BJ (cell line): Measurements from ENCODE around the gene DPYD. TPM values are rescaled to one million over a fixed set of nuclear protein-coding genes. Genes with fewer than 3 reads are reported as not detected.
A peak's percentile ranks its signal among the peaks of the same experiment; 100 is the strongest.

Source experiments
- CTCF ChIA-PET: fragments of 350-600 bp; formaldehyde crosslinking; extraction: SDS; loops from one replicate; lab custom pipeline; 2021; ENCODE audit warnings: antibody characterized with exemption, inconsistent platforms; lab: Yijun Ruan, JAX
- POLR2A ChIA-PET: fragments of 300-600 bp; sonication (Branson Sonifier 250); formaldehyde crosslinking; extraction: SDS; loops from one replicate; lab custom pipeline; 2021; ENCODE audit warnings: antibody characterized with exemption; lab: Charles Lee
- DNase-seq: peaks from one replicate; pipeline ENCODE4 v3.0.0-alpha.2; 2011; ENCODE audit warnings: low read depth
- H3K27me3 ChIP-seq: 2 replicates; pipeline ENCODE4 v1.6.0; 2011; ENCODE audit warnings: low read length; ENCODE audit not compliant: control insufficient read depth, insufficient read depth
- H3K36me3 ChIP-seq: 2 replicates; pipeline ENCODE4 v1.5.1; 2011; ENCODE audit warnings: low read length; ENCODE audit not compliant: control insufficient read depth, insufficient read depth
- H3K4me3 ChIP-seq: 2 replicates; pipeline ENCODE4 v1.5.1; 2011; ENCODE audit warnings: low read depth, mild to moderate bottlenecking, control low read depth, low read length
- polyA plus RNA-seq: library from polyadenylated mRNA; depleted of rRNA; stranded (reverse); fragments of >200 nt; gene quantifications from 2 replicates; pipeline ENCODE4 v1.2.3, GENCODE V29; 2011
- TF ChIP-seq, protein P1 (sequence below): IDR thresholded peaks from 2 replicates; pipeline ENCODE4 v1.5.1; 2011; ENCODE audit warnings: low read depth, mild to moderate bottlenecking, control low read depth, inconsistent platforms, low read length, moderate library complexity; ENCODE audit not compliant: insufficient read depth

Gene DPYD
- polyA plus RNA-seq, 1 experiment: 13.1 TPM

DNA sequence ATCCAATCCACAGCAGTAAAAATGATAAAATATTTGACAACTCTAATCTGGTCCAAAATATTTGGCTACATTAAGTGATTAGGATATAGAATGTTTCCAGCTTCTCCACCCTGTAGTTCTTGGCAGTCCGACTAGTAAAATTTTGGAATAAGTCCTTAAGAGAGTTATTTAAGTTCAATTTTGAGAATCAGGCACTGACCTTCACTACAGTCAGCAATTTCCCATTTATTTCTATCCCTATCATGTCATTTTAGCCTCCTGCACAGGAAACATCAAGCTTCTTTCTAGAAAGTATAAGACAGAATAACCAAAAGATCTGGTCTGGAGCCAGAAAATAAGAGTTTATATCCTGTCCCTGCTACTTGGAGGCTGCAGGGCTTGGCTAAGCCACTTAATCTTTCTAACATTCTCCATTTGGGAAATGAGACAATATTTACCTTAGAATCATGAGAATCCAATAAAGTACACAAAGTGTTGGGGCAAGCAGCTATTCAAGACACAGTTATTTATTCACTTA is 162.2 kb downstream of the DPYD start:
- ChIA-PET CTCF (interaction anchor here (1.1 kb wide), 1 partner anchor 17 kb away, joined by 3 read pairs; no protein-coding TSS in a partner anchor), POLR2A (interaction anchor here (0.5 to 0.6 kb wide), 2 partner anchors 39 to 375 kb away, joined by 3 to 4 read pairs; no protein-coding TSS in a partner anchor)
- no peaks in the 10 kb centered on the region for H3K27me3 ChIP-seq
- DNase-seq: peak; percentile 11
- H3K4me3 ChIP-seq: no peak overlapping the region
- H3K36me3 ChIP-seq: no peaks in the 10 kb centered on the region
- TF ChIP-seq, protein P1, sequence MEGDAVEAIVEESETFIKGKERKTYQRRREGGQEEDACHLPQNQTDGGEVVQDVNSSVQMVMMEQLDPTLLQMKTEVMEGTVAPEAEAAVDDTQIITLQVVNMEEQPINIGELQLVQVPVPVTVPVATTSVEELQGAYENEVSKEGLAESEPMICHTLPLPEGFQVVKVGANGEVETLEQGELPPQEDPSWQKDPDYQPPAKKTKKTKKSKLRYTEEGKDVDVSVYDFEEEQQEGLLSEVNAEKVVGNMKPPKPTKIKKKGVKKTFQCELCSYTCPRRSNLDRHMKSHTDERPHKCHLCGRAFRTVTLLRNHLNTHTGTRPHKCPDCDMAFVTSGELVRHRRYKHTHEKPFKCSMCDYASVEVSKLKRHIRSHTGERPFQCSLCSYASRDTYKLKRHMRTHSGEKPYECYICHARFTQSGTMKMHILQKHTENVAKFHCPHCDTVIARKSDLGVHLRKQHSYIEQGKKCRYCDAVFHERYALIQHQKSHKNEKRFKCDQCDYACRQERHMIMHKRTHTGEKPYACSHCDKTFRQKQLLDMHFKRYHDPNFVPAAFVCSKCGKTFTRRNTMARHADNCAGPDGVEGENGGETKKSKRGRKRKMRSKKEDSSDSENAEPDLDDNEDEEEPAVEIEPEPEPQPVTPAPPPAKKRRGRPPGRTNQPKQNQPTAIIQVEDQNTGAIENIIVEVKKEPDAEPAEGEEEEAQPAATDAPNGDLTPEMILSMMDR: no peak

DNA sequence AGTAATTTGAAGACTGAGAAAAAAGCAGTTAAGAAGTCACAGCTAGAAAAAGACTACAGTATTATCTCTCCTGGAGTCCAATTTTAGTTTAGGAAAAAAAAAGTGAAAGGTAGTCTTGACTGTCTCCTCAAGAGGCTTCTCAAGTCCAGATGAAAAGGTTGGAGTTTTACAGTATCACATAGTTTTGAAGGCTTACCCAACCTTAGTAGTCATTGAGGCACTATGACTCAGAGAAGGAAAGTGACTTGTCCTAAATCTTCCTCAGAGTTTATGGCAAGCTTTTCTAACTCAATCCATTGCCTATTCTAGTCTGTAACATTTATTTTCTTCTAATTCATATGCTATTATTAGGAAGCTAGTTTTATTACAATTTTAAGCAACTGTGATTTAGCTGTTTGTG is 174.9 kb downstream of the DPYD start:
- H3K36me3 ChIP-seq: no peaks in the 10 kb centered on the region
- no peak for DNase-seq
- no peak overlapping the region for H3K4me3 ChIP-seq
- CTCF ChIA-PET: interaction anchor here (1.1 kb wide), 1 partner anchor 8 kb away, joined by 3 read pairs; no protein-coding TSS in a partner anchor
- H3K27me3 ChIP-seq: no peaks in the 10 kb centered on the region
- TF ChIP-seq, protein P1: no peak
- POLR2A ChIA-PET: no interaction called here

DNA sequence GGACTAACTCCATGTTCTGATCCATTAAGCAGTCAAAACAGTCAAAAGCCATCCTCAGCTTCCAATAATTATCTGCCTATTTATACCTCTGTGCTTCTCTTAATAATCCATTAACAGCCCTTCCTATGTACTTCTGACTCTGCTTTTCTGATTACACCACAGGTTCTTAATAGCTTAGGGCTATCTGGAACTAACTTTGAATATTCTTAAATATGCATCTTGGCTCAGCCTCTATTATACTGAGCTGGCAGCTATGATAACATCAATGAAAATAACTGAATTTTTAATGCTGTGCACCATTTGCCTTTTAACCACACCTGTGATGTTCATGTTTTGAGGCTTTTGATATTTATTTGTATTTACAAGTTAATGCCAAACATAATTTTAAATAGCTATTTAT is 175.9 kb downstream of the DPYD start:
- Histone ChIP-seq H3K4me3 (no peak overlapping the region), H3K27me3 (no peaks in the 10 kb centered on the region), H3K36me3 (no peaks in the 10 kb centered on the region)
- TF ChIP-seq, protein P1: no peak
- ChIA-PET CTCF (interaction anchor here (1.1 kb wide), 1 partner anchor 9 kb away, joined by 3 read pairs; no protein-coding TSS in a partner anchor), POLR2A (no interaction called here)
- no peak for DNase-seq

DNA sequence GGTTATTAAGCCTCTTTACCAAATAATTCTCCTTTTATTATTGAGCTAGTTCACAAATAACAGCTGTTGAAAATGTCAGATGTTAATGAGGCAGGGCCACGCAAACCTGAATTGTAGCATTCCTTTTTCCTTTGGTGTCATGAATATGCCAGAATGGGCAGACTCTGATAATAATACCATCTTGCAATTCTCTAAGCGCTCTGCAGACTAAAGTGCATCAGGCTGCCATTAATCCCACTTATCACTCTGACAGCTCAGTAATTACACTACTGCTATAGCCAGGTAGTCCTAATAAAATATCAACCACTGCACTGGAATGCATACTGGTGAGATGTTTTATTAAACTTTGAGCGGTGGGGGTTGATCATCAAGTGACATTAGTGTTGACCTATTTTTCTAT is 177.7 kb downstream of the DPYD start:
- H3K36me3 ChIP-seq: no peaks in the 10 kb centered on the region
- H3K4me3 ChIP-seq: no peak overlapping the region
- no peaks in the 10 kb centered on the region for H3K27me3 ChIP-seq
- CTCF ChIA-PET: interaction anchor here (1.3 kb wide), 1 partner anchor 9 kb away, joined by 4 read pairs; no protein-coding TSS in a partner anchor
- TF ChIP-seq, protein P1: no peak
- no peak for DNase-seq
- POLR2A ChIA-PET: no interaction called here

DNA sequence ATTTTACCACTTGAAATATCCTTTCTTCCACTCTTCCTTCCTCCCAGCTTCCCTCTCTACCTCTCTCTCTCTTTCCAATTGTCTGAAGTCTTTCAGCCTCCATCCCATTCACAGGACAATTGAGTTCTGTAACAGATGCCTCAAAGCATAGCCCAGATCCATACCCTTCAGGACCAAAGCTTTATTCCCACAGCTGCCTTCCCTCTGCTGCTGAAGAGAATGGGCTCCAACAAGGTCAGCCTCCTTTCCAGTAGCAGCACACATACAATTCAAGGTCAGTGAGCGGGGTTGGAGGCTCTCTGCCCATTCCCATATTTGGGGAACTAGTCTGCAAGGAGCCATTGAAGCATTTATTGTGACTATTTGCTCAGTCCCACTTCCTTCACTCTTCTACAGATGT is 179.9 kb downstream of the DPYD start:
- ChIA-PET POLR2A (no interaction called here), CTCF (no interaction called here)
- TF ChIP-seq, protein P1: no peak

More for the DNA sequence above, 179.9 kb downstream of the DPYD start:
- DNase-seq: no peak
- no peaks in the 10 kb centered on the region for H3K36me3 ChIP-seq
- H3K4me3 ChIP-seq: no peak overlapping the region
- no peaks in the 10 kb centered on the region for H3K27me3 ChIP-seq
